ENCODE results near the gene ZNF341.
"Not testable (repeated sequence)": the region's sequence is repeated elsewhere in the genome, so short reads cannot be mapped to it uniquely, and the experiment has no call there.

ZNF341 gene

GRCh38 chr20:33731693-33732165, at the start of gene ZNF341:
Gene ZNF341 (plus strand): TSS chr20:33731996. CDS start chr20:33732022, 26 bp downstream.
- DNase-seq: peak; percentile 92

DNA sequence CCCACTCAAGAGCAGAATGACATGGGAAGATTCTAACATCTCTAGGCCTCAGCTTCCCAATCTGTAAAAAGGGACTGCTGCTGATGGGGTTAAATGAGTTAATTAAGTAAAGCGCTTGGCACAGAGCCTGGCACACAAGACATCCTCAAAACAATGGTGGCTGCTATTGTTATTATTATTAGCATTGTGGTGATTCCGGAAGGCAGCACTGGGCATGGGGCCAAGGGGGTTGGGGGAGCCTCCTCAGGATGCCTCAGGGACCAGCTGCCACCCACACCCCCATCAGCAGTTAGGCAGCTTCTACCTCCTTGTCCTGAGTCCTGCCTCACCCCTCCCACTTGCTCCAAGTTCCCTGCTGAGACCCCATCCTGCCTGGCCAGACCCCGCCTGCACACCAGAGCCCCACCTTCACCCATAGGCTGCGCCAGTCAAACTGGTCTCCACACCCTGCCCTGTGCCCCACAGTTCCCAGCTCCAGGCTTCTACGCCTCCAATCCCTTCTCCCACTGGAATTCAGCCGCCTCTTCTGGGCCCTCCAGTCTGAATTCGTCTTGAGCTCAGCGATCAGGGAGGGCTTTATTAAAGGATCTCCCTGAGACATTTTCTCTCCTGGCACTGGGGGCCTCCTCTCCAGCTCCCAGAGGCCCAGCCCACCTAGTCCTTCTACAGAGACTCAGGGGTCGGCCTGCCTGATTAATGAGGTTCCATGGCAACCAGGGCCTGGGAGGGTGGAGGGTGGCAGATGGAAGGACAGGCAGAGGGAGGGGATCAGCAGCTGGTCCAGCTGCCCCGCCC, 47.1 kb upstream of the ZNF341 start:
- DNase-seq: no peak

DNA sequence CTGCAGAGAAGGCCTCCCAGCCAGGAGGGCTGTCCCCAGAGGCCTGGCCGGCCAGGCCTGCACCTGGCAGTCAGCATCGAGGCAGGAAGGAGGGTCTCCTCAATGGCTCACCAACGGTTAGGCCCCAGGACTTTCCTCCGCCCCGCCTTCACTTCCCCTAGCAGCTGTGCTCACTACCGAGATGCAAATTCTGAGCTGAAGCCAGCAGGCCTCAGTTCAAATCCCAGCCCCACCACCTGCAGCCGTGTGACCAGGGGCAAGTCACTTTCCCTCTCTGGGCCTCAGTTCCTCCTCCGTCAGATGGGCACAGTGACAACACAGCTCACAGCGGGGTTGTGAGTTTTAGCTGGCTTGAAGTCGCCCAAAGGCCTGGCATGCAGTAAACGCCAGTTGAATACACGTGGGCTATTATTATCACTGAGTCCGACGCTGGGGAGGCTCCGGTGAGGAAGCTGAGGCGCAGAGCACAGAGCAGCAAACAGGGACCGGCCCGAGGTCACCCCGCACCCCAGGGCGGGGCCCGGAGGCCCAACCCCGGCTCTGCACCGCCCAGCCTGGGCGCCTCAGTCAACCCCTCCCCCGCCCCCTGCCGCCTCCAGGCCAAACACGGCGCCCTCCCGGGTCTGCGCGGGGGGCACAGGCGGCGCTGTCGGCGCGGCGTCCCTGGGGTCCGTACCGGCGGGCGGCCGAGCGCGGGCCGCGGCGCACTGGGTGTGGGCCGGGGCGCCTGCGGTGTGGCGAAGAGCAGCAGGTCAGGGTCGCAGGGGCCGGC, 46.3 kb upstream of the ZNF341 start:
- DNase-seq: peak; percentile 51

DNA sequence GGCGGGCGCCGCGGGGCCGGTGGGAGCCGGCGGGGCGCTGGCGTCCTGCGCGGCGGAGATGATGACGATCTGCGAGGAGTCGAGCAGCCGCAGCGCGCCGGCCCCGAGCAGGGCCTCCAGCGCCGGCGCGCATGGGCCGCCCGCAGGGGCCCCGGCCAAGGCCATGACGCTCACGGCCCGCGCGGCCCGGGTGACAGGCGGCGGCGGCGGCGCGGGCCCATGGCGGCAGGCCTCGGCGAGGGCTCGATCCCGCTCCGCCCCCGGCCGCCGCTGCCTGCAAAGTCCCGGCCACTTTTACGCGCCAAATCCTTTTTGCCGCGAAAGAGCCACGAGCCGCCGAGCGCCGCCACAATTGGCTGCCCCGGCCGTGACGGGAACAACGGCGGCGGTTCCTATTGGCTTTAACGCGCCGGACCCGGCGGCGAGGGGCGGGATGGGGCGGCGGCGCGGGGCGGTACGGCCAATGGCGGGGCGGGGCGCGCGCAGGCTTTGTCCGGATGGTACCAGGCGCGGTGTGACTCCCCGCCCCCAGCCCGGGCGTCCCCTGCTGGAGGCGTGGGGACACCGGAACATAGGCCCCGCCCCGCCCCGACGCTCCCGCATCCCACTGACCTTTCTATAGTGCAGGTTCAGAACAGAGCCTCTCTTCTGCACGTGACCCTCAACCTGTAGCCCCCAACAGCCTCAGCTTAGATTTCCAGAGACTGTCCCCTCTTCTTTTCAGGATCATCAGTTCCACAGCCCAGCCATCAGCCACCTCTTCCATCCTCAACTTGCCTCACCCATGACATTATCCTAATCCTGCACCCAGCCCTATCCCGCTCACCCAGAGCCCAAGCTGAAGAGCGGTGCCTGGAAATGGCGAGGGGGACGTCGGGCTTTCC, 45.5 kb upstream of the ZNF341 start, which contains the start of gene E2F1:
TSS of gene E2F1 (minus strand) at position 286 of the 884 bp plus-strand sequence. CDS start at position 165, 121 bp downstream.
- peak; percentile 93 for DNase-seq

- no peak for DNase-seq
Measured at GRCh38 chr20:33686984-33687366, 44.8 kb upstream of the ZNF341 start.

GRCh38 chr20:33687370-33687915, 44.4 kb upstream of the ZNF341 start:
- no peak for DNase-seq

DNA sequence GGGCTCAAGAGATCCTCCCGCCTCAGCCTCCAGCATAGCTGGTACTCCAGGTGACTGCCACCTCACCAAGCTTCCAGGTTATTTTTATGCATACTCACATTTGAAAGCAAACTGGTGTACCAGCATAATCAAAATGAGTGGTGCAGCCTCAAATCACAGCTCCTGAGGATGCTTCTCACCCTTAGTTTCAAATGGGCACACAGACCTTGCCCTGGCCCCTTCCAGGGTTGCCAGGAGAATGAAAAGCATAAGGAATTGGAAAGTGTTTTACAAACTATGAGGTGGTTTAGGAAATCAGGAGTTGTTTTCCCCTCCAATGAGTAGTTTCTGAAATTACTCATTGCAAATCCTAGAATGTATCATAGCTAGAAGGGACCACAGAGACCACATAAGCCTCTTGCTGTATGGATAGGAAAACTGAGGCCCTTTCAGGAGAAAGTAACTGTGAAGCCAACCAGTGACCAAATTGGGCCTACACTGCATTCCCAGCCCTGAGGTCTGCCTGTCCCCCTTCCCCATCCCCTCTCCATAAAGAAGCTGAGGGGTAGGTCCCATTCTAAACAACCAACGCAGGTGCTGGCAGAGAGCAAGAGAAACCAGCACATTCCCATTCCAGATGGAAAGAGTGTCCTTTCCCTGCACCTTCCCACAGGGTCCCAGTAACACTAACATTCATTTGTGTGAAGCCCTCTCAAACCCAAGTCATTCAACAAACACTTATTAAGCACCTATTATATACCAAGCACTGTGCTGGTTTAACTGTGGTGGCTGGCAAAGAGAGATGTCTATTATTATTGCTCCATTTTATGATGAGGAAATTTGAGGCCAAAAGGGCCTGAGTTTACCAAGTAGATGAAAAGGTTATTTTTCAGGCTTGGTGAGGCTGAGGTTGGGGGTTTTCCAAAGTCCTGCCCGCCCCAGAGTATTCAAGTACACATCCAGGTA, 43.5 kb upstream of the ZNF341 start:
- no peak for DNase-seq

- DNase-seq: no peak
Measured at GRCh38 chr20:33688938-33689424, 42.8 kb upstream of the ZNF341 start.

DNA sequence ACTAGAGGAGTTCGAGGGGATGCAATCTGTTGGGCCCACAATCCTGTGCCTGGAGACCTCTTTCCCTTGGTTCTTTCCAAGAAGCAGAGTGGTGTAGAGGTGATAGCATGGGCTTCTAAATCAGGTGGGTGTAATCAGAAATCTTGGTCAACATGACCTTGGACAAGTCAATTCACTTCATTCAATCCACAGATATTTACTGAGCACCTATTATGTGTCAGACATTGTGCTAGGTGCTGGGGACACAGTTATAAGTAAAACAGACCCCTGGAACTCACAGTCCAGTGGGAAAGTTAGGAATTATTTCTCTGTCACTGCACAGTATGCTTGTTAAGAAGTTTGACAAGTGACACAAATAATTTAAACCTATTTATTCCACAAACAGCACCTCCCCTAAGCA, 42.3 kb upstream of the ZNF341 start:
- no peak for DNase-seq

- no peak for DNase-seq
Measured at GRCh38 chr20:33689973-33690372, 41.8 kb upstream of the ZNF341 start.

DNA sequence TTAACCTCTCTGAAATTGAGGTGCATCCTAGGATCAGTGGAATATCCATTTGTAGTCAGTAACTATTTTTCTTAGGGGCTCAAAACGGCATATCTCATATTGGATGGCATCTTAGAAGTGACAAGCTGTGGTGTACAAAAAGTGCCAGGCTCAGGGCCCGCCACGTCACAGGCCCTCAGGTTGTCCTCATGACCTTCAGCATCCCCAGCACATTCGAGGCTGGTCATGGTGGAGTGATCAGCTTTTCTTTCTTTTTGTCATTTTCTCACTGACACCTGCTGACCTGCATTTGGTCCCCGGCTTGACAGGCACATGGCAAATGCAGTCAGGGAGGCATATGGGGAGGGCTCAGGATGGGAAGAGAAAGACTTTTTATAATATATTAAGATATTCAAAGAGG, 38.5 kb upstream of the ZNF341 start:
- DNase-seq: no peak

DNA sequence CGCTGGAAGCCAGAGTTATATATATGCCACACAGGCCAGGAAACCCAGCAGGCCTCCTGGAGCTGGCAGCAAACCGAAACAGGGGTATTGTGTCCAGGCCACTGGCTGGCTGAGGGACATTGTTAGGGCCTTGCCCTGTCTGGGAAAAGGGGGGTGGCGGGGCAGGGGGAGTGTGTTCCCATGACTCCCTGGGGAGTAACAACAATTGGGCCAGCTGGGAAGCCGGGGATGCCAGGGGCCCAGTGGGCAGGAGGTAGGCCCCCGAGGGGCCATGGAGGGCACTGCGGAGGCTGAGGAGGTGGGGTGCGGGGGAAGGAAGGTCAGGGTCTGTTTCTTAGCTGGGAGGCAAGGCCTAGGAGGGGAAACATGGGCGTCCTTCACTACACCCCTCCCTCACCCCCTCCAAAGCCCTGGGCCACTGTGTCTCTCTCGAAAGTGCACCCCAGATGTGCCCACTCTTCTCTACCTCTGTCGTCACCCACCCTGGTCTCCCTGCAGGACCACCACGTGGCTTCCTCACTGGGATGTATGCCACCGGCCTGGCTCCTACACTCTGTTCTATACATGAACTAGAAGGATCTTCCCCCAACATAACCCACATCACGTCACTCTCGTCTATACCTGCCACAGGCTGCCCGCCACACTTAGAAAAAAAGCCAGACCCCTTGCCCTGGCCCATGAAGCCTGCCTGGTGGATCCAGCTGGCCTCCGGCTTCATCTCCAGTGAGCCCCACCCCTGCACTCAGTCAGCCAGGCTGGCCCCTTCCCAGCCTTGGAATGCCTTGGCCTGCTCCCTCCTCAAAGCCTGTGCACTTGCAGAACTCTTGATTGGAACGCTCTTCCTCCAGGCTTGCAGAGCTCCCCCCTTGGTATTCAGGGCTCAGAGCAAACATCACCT, 37.8 kb upstream of the ZNF341 start:
- no peak for DNase-seq

DNA sequence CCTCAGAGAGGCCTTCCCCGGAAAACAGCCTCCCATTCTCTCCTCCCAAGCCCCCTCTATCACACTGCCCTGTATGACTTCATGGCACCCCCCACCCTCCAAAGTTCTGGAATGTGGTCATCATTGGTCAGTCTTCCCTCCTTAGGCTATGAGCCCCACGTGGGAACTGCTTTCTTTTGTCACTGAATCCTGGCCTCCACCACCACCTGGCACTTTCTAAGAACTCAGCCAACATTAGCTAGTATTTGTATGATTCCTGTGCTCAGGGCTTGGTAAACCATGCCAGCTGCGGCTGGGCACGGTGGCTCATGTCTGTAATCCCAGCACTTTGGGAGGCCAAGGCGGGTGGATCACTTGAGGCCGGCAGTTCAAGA, 37.2 kb upstream of the ZNF341 start:
- DNase-seq: no peak

GRCh38 chr20:33696448-33696847, 35.3 kb upstream of the ZNF341 start:
- DNase-seq: no peak

- DNase-seq: no peak
Measured at GRCh38 chr20:33697129-33697528, 34.7 kb upstream of the ZNF341 start.

DNA sequence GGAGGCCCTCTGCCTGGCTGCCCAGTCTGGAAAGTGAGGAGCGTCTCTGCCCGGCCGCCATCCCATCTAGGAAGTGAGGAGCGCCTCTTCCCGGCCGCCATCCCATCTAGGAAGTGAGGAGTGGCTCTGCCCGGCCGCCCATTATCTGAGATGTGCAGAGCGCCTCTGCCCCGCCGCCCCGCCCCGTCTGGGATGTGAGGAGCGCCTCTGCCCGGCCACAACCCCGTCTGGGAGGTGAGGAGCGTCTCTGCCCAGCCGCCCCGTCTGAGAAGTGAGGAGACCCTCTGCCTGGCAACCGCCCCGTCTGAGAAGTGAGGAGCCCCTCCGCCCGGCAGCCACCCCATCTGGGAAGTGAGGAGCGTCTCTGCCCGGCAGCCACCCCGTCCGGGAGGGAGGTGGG, 32.8 kb upstream of the ZNF341 start:
- DNase-seq: not testable (repeated sequence)

- not testable (repeated sequence) for DNase-seq
Measured at GRCh38 chr20:33700696-33701441, 30.9 kb upstream of the ZNF341 start.

DNA sequence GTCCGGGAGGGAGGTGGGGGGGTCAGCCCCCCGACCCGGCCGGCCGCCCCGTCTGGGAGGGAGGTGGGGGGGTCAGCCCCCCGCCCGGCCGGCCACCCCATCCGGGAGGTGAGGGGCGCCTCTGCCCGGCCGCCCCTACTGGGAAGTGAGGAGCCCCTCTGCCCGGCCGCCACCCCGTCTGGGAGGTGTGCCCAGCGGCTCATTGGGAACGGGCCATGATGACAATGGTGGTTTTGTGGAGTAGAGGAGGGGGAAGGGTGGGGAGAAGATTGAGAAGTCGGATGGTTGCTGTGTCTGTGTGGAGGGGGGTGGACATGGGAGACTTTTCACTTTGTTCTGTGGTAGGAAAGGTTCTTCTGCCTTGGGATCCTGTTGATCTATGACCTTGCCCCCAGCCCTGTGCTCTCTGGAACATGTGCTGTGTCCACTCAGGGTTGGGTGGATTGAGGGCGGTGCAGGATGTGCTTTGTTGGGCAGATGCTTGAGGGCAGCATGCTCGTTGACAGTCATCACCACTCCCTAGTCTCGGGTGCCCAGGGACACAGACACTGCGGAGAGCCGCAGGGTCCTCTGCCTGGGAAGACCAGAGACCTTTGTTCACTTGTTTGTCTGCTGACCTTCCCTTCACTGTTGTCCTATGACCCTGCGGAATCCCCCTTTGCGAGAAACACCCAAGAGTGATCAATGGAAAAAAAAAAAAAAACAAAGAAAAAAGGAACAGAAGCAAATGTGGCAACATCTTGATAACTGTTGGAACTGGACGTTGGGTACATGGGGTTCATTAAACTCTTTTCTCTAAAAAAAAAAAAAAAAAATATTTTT, 30.0 kb upstream of the ZNF341 start:
- no peak for DNase-seq

- DNase-seq: no peak
Measured at GRCh38 chr20:33702861-33703260, 28.9 kb upstream of the ZNF341 start.
